CD4-positive, CD25-positive, alpha-beta regulatory T cell (primary cell): ENCODE data around the gene SSTR1. TPM values are rescaled to one million over a fixed set of nuclear protein-coding genes. Genes with fewer than 3 reads are reported as not detected.

Source experiments
- ATAC-seq, 2 donors: fragments of 150-1000 bp; cut with Tn5 transposase; one replicate each; pipeline ENCODE4 v1.10.0; 2021; ENCODE audit warnings: low read depth in 2 of 2, moderate number of reproducible peaks in 2 of 2, moderate library complexity in 1 of 2
- DNase-seq, 3 donors: peaks; one replicate each; pipeline versions ENCODE4 v3.0.0 to v3.0.0-alpha.2; 2012 to 2022; ENCODE audit warnings: mixed read lengths in 1 of 3
- H3K27ac ChIP-seq: one replicate; pipeline ENCODE4 v1.7.0; 2013; ENCODE audit warnings: mild to moderate bottlenecking, low read length; ENCODE audit not compliant: insufficient read depth, poor library complexity, severe bottlenecking
- H3K27me3 ChIP-seq: one replicate; pipeline ENCODE4 v1.7.0; 2013; ENCODE audit warnings: low read length; ENCODE audit not compliant: control insufficient read depth, insufficient read depth
- H3K36me3 ChIP-seq: one replicate; pipeline ENCODE4 v1.7.0; 2013; ENCODE audit warnings: mild to moderate bottlenecking, low read length, moderate library complexity; ENCODE audit not compliant: control insufficient read depth, insufficient read depth
- H3K4me1 ChIP-seq: 2 replicates; pipeline ENCODE4 v1.7.0; 2013; ENCODE audit warnings: mild to moderate bottlenecking, low read length; ENCODE audit not compliant: insufficient read depth, control insufficient read depth, poor library complexity, severe bottlenecking
- H3K4me3 ChIP-seq: one replicate; pipeline ENCODE4 v1.7.0; 2013; ENCODE audit warnings: low read depth, mild to moderate bottlenecking, low read length, moderate library complexity
- H3K9me3 ChIP-seq, 2 experiments: 1 replicate in 1 of 2; 2 replicates in 1 of 2; pipeline ENCODE4 v1.7.0; 2013; ENCODE audit warnings: low read length in 2 of 2, mild to moderate bottlenecking in 1 of 2, moderate library complexity in 1 of 2; ENCODE audit not compliant: control insufficient read depth in 2 of 2
- H3K27ac Mint-ChIP-seq, 3 donors: one replicate each; pipeline ENCODE4 v1.8.0; 2020 to 2022; ENCODE audit warnings: mild to moderate bottlenecking in 3 of 3, mixed read lengths in 3 of 3, moderate library complexity in 2 of 3
- H3K27me3 Mint-ChIP-seq: one replicate; pipeline ENCODE4 v1.8.0; 2022; ENCODE audit warnings: mild to moderate bottlenecking, mixed read lengths
- H3K36me3 Mint-ChIP-seq: one replicate; pipeline ENCODE4 v1.8.0; 2020; ENCODE audit warnings: mixed read lengths
- H3K4me1 Mint-ChIP-seq, 4 donors: one replicate each; pipeline ENCODE4 v1.8.0; 2020 to 2022; ENCODE audit warnings: mixed read lengths in 4 of 4, mild to moderate bottlenecking in 1 of 4
- H3K4me3 Mint-ChIP-seq, 4 donors: one replicate each; pipeline ENCODE4 v1.8.0; 2020 to 2022; ENCODE audit warnings: mild to moderate bottlenecking in 4 of 4, mixed read lengths in 4 of 4, moderate library complexity in 3 of 4
- H3K9me3 Mint-ChIP-seq, 7 donors: one replicate each; pipeline ENCODE4 v1.8.0; 2020 to 2022; ENCODE audit warnings: mixed read lengths in 7 of 7, mild to moderate bottlenecking in 3 of 7, moderate library complexity in 2 of 7
- polyA plus RNA-seq, 4 donors: library from polyadenylated mRNA; unstranded; fragments of 300-500 nt; fragmentation: Illumina TruSeq; gene quantifications; one replicate each; pipeline ENCODE4 v1.2.3, GENCODE V29; 2021
- total RNA-seq: library from RNA; stranded (reverse); gene quantifications from one replicate; pipeline ENCODE4 v1.2.3, GENCODE V29; 2022

Gene SSTR1
- total and polyA plus RNA-seq, 5 donors from 2014 or later = not detected

DNA sequence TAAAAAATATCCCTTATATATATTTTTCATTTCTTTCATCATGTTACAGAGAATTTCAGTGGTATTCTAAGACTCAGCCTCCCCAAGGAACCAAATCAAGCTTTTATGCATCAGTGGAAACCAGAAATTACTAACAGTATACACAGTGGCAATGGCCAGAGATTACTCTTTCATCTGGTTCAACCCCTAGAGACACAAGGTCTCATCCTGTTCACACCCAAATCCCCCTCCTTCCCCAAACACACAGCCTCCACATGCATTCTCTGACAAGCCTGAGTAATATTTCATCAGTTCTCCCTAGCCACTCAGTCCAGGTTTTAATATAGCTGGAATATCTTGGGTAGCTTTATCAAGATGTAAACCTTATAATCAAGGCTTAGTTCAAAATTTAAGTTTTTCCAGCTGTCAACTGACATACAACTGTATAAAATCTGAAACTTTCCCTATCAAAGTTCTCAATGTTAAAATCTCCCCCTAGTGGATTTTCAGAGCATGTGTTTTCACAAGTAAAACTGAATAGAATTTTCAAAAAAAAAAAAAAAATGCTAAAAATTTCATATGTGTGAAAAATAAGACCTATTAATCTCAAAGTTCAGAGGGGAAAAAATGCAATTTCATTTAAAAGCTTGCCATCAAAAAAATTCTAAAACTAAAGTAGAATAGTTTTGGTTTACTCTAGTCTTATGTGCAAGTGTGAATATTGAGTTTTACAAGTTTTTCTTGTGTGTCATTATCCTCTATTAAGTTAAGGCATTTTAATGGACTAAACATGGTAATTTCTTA lies 10.5 kb upstream of the SSTR1 start:
- no peaks in the 10 kb centered on the region for H3K27me3 ChIP-seq
- no peak overlapping the region for H3K27ac ChIP-seq
- H3K9me3 ChIP-seq = no peaks in the 10 kb centered on the region
- Mint-ChIP-seq H3K36me3 (no peaks in the 10 kb centered on the region), H3K27ac (no peak overlapping the region), H3K27me3 (peaks cover 13% of the 10 kb centered on the region), H3K4me1 (peaks cover 0 to 6% (median 4%) of the 10 kb centered on the region in 4 donors), H3K9me3 (no peaks in the 10 kb centered on the region), H3K4me3 (no peak overlapping the region)
- no peak for ATAC-seq
- no peaks in the 10 kb centered on the region for H3K4me1 ChIP-seq
- peak in 1 of 3 donors; percentile 31 for DNase-seq
- no peaks in the 10 kb centered on the region for H3K36me3 ChIP-seq
- no peak overlapping the region for H3K4me3 ChIP-seq

GRCh38 chr14:38197784-38198335 lies 9.8 kb upstream of the SSTR1 start:
- H3K4me3 Mint-ChIP-seq = no peak overlapping the region
- no peaks in the 10 kb centered on the region for H3K36me3 Mint-ChIP-seq
- Histone ChIP-seq H3K27ac (no peak overlapping the region), H3K4me3 (no peak overlapping the region), H3K27me3 (no peaks in the 10 kb centered on the region), H3K9me3 (no peaks in the 10 kb centered on the region), H3K36me3 (no peaks in the 10 kb centered on the region), H3K4me1 (no peaks in the 10 kb centered on the region)
- ATAC-seq (no peak), DNase-seq (no peak)
- H3K9me3 Mint-ChIP-seq = no peaks in the 10 kb centered on the region
- peaks cover 13% of the 10 kb centered on the region for H3K27me3 Mint-ChIP-seq
- peaks cover 0 to 6% (median 4%) of the 10 kb centered on the region in 4 donors for H3K4me1 Mint-ChIP-seq
- no peak overlapping the region for H3K27ac Mint-ChIP-seq

DNA sequence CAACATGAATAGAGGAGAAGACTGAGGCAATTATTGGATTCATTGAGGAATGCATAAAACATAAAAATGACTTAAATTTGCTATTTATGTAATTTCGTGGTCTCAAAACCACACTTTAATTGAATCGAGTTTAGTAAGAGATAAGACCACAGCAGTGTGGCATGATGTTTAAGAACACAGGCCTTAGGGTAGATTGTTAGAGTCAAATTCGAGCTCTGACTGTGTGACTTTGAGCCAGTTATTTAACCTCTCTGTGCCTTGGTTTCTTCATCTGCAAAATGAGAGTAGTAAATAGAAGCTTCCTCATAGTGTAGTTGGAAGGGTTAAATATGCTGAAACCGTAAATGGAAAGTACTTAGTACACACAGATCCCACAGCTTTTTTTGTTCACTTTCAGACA lies 9.3 kb upstream of the SSTR1 start:
- no peak overlapping the region for H3K27ac Mint-ChIP-seq
- DNase-seq = no peak
- H3K4me1 Mint-ChIP-seq = peaks cover 0 to 6% (median 4%) of the 10 kb centered on the region in 4 donors
- no peaks in the 10 kb centered on the region for H3K36me3 Mint-ChIP-seq
- Histone ChIP-seq H3K36me3 (no peaks in the 10 kb centered on the region), H3K9me3 (no peaks in the 10 kb centered on the region), H3K4me3 (no peak overlapping the region), H3K27me3 (no peaks in the 10 kb centered on the region), H3K4me1 (no peaks in the 10 kb centered on the region), H3K27ac (no peak overlapping the region)
- H3K27me3 Mint-ChIP-seq = peaks cover 17% of the 10 kb centered on the region
- no peak for ATAC-seq
- no peaks in the 10 kb centered on the region for H3K9me3 Mint-ChIP-seq
- no peak overlapping the region for H3K4me3 Mint-ChIP-seq

- peaks cover 0 to 6% (median 4%) of the 10 kb centered on the region in 4 donors for H3K4me1 Mint-ChIP-seq
- Histone ChIP-seq H3K4me1 (no peaks in the 10 kb centered on the region), H3K27ac (no peak overlapping the region), H3K4me3 (no peak overlapping the region), H3K36me3 (no peaks in the 10 kb centered on the region), H3K27me3 (no peaks in the 10 kb centered on the region), H3K9me3 (no peaks in the 10 kb centered on the region)
- no peak for ATAC-seq
- H3K27me3 Mint-ChIP-seq = peaks cover 18% of the 10 kb centered on the region
- H3K36me3 Mint-ChIP-seq = no peaks in the 10 kb centered on the region
- no peak overlapping the region for H3K4me3 Mint-ChIP-seq
- DNase-seq = no peak
- H3K27ac Mint-ChIP-seq = no peak overlapping the region
- H3K9me3 Mint-ChIP-seq = no peaks in the 10 kb centered on the region
Measured at GRCh38 chr14:38199076-38199475, 8.6 kb upstream of the SSTR1 start.

- H3K27me3 ChIP-seq = no peaks in the 10 kb centered on the region
- ATAC-seq = no peak
- Mint-ChIP-seq H3K4me3 (no peak overlapping the region), H3K36me3 (no peaks in the 10 kb centered on the region), H3K9me3 (no peaks in the 10 kb centered on the region), H3K4me1 (peaks cover 0 to 6% (median 4%) of the 10 kb centered on the region in 4 donors), H3K27ac (no peak overlapping the region), H3K27me3 (peaks cover 19% of the 10 kb centered on the region)
- no peaks in the 10 kb centered on the region for H3K9me3 ChIP-seq
- H3K36me3 ChIP-seq = no peaks in the 10 kb centered on the region
- H3K4me1 ChIP-seq = no peaks in the 10 kb centered on the region
- DNase-seq = no peak
- no peak overlapping the region for H3K4me3 ChIP-seq
- no peak overlapping the region for H3K27ac ChIP-seq
Measured at GRCh38 chr14:38199739-38200138, 8.0 kb upstream of the SSTR1 start.

- no peaks in the 10 kb centered on the region for H3K36me3 Mint-ChIP-seq
- DNase-seq = no peak
Measured at GRCh38 chr14:38201137-38201828, 6.4 kb upstream of the SSTR1 start.

DNA sequence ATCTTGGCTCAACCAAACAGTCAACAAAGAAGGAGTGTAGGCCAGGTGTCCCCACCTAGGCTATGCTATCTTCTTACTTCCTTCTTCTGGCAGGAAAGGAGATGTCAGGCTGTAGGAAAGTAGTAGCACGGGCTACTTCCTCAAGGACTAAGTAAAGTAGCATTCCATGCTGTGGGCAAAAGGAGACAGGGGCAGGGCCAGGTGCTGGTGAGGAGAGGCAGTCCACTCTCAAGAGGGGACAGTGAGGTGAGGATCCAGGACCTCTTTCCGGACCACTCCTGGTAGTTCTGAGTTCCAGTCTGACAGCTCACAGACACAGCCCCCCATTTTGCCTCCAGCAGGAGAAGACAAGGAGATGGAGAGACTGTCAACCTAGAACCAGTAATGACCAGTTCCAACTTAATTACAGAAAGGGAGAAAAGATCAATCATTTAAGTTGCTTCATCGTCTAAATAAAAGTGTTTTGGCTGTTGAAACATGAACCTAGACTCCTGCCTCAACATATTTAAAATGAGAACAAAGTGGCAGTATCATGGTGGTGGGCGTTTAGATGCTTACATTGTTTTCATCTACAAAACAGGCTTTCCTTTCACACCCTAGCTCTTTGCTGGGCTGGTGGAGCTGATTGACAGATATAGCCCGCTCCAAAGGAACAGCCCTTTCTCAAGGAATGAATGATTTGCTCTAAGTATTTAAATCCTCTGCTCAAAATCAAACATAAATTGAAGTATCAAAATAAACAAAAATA lies 5.1 kb upstream of the SSTR1 start:
- H3K36me3 Mint-ChIP-seq = no peaks in the 10 kb centered on the region
- H3K4me3 Mint-ChIP-seq = no peak overlapping the region
- no peak overlapping the region for H3K4me3 ChIP-seq
- peaks cover 0 to 4% (median 0%) of the 10 kb centered on the region in 7 donors for H3K9me3 Mint-ChIP-seq
- peaks cover 9% of the 10 kb centered on the region for H3K27me3 ChIP-seq
- peaks cover 39% of the 10 kb centered on the region for H3K27me3 Mint-ChIP-seq
- H3K36me3 ChIP-seq = no peaks in the 10 kb centered on the region
- ATAC-seq (no peak), DNase-seq (no peak)
- H3K4me1 Mint-ChIP-seq = peaks cover 0 to 5% (median 0%) of the 10 kb centered on the region in 4 donors
- H3K4me1 ChIP-seq = no peaks in the 10 kb centered on the region
- H3K27ac ChIP-seq = no peak overlapping the region
- no peaks in the 10 kb centered on the region for H3K9me3 ChIP-seq
- no peak overlapping the region for H3K27ac Mint-ChIP-seq

More at GRCh38 chr14:38201137-38201828, 6.4 kb upstream of the SSTR1 start:
- Mint-ChIP-seq H3K9me3 (peaks cover 0 to 4% (median 0%) of the 10 kb centered on the region in 7 donors), H3K27ac (no peak overlapping the region), H3K4me1 (peaks cover 0 to 6% (median 4%) of the 10 kb centered on the region in 4 donors), H3K27me3 (peaks cover 31% of the 10 kb centered on the region), H3K4me3 (no peak overlapping the region)
- H3K36me3 ChIP-seq = no peaks in the 10 kb centered on the region
- no peak for ATAC-seq
- no peaks in the 10 kb centered on the region for H3K9me3 ChIP-seq
- H3K27me3 ChIP-seq = peaks cover 4% of the 10 kb centered on the region
- H3K4me1 ChIP-seq = no peaks in the 10 kb centered on the region
- H3K4me3 ChIP-seq = no peak overlapping the region
- H3K27ac ChIP-seq = no peak overlapping the region
